Mucosa of gallbladder (tissue), 1 donor: Measurements from ENCODE around the gene EPC2. TPM values are rescaled to one million over a fixed set of nuclear protein-coding genes. Genes with fewer than 3 reads are reported as not detected.
"Not testable (repeated sequence)": the region's sequence is repeated elsewhere in the genome, so short reads cannot be mapped to it uniquely, and the experiment has no call there.

Source experiments
- DNase-seq: peaks from one replicate; pipeline ENCODE4 v3.0.0-alpha.2; 2020; ENCODE audit warnings: low spot score
- total RNA-seq: library from RNA; stranded (reverse); gene quantifications from one replicate; pipeline ENCODE4 v1.2.1, GENCODE V29; 2021
- donor health status: DM: no; HTN: no; CAD: no.

The EPC2 gene
- total RNA-seq, 1 donor from 2014 or later = 30.8 TPM

GRCh38 chr2:148721991-148722777, 77.6 kb downstream of the EPC2 start:
- DNase-seq = no peak

- DNase-seq = no peak
Observed at GRCh38 chr2:148725564-148725963, 81.0 kb downstream of the EPC2 start.

- DNase-seq = no peak
Observed at GRCh38 chr2:148726228-148726627, 81.7 kb downstream of the EPC2 start.

GRCh38 chr2:148730085-148730484, 85.5 kb downstream of the EPC2 start:
- no peak for DNase-seq

GRCh38 chr2:148737742-148738141, 93.2 kb downstream of the EPC2 start:
- DNase-seq = no peak

GRCh38 chr2:148739454-148740105, 95.0 kb downstream of the EPC2 start:
- DNase-seq = no peak

GRCh38 chr2:148742373-148742772, 97.8 kb downstream of the EPC2 start:
- no peak for DNase-seq

- no peak for DNase-seq
Observed at GRCh38 chr2:148745151-148745851, 100.8 kb downstream of the EPC2 start.

- no peak for DNase-seq
Observed at GRCh38 chr2:148746973-148747372, 102.4 kb downstream of the EPC2 start.

- no peak for DNase-seq
Observed at GRCh38 chr2:148751907-148752306, 107.4 kb downstream of the EPC2 start.

- DNase-seq = no peak
Observed at GRCh38 chr2:148752977-148753376, 108.4 kb downstream of the EPC2 start.

- DNase-seq = no peak
Observed at GRCh38 chr2:148754864-148755263, 110.3 kb downstream of the EPC2 start.

GRCh38 chr2:148756292-148756975, 111.9 kb downstream of the EPC2 start:
- no peak for DNase-seq

GRCh38 chr2:148764815-148765214, 120.3 kb downstream of the EPC2 start:
- no peak for DNase-seq

GRCh38 chr2:148770047-148770446, 125.5 kb downstream of the EPC2 start:
- no peak for DNase-seq

GRCh38 chr2:148781544-148781943, 137.0 kb downstream of the EPC2 start:
- no peak for DNase-seq

- no peak for DNase-seq
Observed at GRCh38 chr2:148789059-148789458, 144.5 kb downstream of the EPC2 start.

- DNase-seq = not testable (repeated sequence)
Observed at GRCh38 chr2:148790172-148790571, 145.6 kb downstream of the EPC2 start.

GRCh38 chr2:148794558-148794957, 150.0 kb downstream of the EPC2 start:
- no peak for DNase-seq

- DNase-seq = no peak
Observed at GRCh38 chr2:148796735-148797512, 152.4 kb downstream of the EPC2 start.
